Stomach (tissue), 4 donors: ENCODE data around the gene VPS18.

Source experiments
- CTCF ChIP-seq, 7 experiments: fragments of 450-650 bp in 4 of 7; fragments of 200-600 bp in 3 of 7; sonication (generic) in 3 of 7; IDR thresholded peaks; one replicate each; pipeline ENCODE4 v1.5.1; 2016 to 2019; ENCODE audit warnings: antibody characterized with exemption in 7 of 7, control low read depth in 2 of 7, mild to moderate bottlenecking in 1 of 7
- POLR2A ChIP-seq, 4 donors: fragments of 450-650 bp; IDR thresholded peaks; one replicate each; pipeline ENCODE4 v1.6.1; 2016; ENCODE audit warnings: antibody characterized with exemption in 4 of 4, control low read depth in 2 of 4, mild to moderate bottlenecking in 1 of 4, moderate library complexity in 1 of 4

GRCh38 chr15:40889112-40889511 lies 5.1 kb upstream of the VPS18 start:
- TF ChIP-seq CTCF (IDR thresholded peaks at IDR 0.05), result no peak
- TF ChIP-seq POLR2A (IDR thresholded peaks at IDR 0.05), result no peak
